ENCODE results near the gene TM9SF3.
A peak's percentile ranks its signal among the peaks of the same experiment; 100 is the strongest.

The TM9SF3 gene

DNA sequence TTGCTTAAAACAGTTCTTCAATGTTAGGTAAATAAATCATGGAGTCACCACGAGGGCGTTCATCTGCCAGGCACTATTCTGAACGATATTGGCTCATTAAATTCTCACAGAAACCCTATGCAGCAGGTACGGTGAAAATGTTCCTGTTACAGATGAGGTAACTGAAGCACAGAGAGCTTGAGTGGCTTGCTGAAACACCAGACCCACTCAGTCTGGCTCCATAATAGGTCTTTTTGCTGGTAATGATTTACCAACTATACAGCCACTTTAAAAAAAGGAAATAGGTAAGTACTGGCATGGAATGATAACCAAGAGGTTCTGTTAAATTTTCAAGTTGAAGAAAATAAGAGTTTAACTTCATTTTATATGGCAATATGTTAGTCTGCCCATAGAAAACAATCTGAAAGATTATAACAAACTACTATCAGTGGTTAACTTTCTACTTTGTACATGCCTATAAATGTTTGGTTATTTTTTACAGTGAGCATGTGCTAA, 1.3 kb upstream of the TM9SF3 start:
- TF ChIP-seq YY1 (IDR thresholded peaks at IDR 0.05; ENCODE audit: insufficient read depth, insufficient read length) = no peak
- TF ChIP-seq SUZ12 (IDR thresholded peaks at IDR 0.05; ENCODE audit: extremely low read depth, insufficient read depth, insufficient read length) = no peak
- TF ChIP-seq ZNF274 (IDR thresholded peaks at IDR 0.05; ENCODE audit: low read depth, low read length) = no peak
- peaks cover 2% of the 10 kb centered on the region for H3K4me1 ChIP-seq (ENCODE audit: insufficient read depth, insufficient read length)
- H3K36me3 ChIP-seq (ENCODE audit: insufficient read depth, insufficient read length, low read length) = peaks cover 3% of the 10 kb centered on the region
- H3K9ac ChIP-seq (ENCODE audit: insufficient read length, low read depth) = peak overlapping the region; percentile 47
- H3K27me3 ChIP-seq (ENCODE audit: insufficient read depth, insufficient read length) = no peaks in the 10 kb centered on the region
- H3K4me3 ChIP-seq (ENCODE audit: insufficient read length, low read depth) = no peak overlapping the region
- H3K9me3 ChIP-seq (ENCODE audit: insufficient read depth, low read length) = no peaks in the 10 kb centered on the region; the same call in none of the 2 replicates
- no peak for DNase-seq (ENCODE audit: low read depth, low spot score)

GRCh38 chr10:96587264-96588059, 650 bp upstream of the TM9SF3 start:
- Histone ChIP-seq H3K9me3 (ENCODE audit: insufficient read depth, low read length) (no peaks in the 10 kb centered on the region), H3K36me3 (ENCODE audit: insufficient read depth, insufficient read length, low read length) (peaks cover 3% of the 10 kb centered on the region), H3K27me3 (ENCODE audit: insufficient read depth, insufficient read length) (no peaks in the 10 kb centered on the region), H3K9ac (ENCODE audit: insufficient read length, low read depth) (peak overlapping the region; percentile 93), H3K4me1 (ENCODE audit: insufficient read depth, insufficient read length) (peaks cover 2% of the 10 kb centered on the region), H3K4me3 (ENCODE audit: insufficient read length, low read depth) (peak overlapping the region; percentile 81)
- peak; percentile 20 for DNase-seq (ENCODE audit: low read depth, low spot score)
- TF ChIP-seq ZNF274 (IDR thresholded peaks at IDR 0.05; ENCODE audit: low read depth, low read length) = no peak
- TF ChIP-seq SUZ12 (IDR thresholded peaks at IDR 0.05; ENCODE audit: extremely low read depth, insufficient read depth, insufficient read length) = no peak
- TF ChIP-seq YY1 (IDR thresholded peaks at IDR 0.05; ENCODE audit: insufficient read depth, insufficient read length) = no peak

DNA sequence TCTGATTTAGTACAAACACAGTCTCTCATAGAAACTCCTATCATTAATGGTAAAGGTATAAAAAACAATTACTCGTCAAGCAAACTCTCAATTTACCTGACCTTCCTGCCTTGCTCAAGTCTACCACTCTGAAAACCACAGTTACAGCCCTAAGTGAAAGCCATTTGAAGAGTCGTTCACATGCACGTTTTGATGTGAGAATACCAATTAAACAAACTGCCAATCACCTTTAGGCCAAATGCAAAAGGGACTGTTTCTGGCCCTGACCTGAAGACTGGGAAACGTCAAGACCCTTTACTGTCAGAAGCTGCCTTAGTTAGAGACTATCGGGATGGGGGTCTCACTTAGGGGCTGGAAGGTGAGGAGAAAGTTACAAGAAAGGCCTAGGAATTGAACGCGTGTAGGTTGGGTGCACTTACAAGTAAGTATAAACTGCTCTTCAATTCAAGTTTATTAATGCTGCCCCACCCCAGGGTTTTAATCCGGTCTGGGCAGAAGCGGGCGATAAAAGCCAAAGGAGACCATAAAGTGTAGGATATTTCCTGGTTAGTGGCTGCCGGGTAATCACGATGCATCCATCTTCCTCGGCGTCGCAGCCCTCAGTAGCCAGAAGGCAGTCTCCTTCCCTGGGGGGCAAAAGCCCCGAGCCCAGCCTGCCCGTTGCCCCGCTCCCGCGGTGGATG, 935 bp downstream of the TM9SF3 start:
- H3K4me1 ChIP-seq (ENCODE audit: insufficient read depth, insufficient read length) = peaks cover 2% of the 10 kb centered on the region
- H3K9me3 ChIP-seq (ENCODE audit: insufficient read depth, low read length) = no peaks in the 10 kb centered on the region
- no peak for TF ChIP-seq ZNF274 (IDR thresholded peaks at IDR 0.05; ENCODE audit: low read depth, low read length)
- no peak for TF ChIP-seq YY1 (IDR thresholded peaks at IDR 0.05; ENCODE audit: insufficient read depth, insufficient read length)
- TF ChIP-seq SUZ12 (IDR thresholded peaks at IDR 0.05; ENCODE audit: extremely low read depth, insufficient read depth, insufficient read length) = no peak
- peak overlapping the region; percentile 81 for H3K4me3 ChIP-seq (ENCODE audit: insufficient read length, low read depth)
- no peak for DNase-seq (ENCODE audit: low read depth, low spot score)
- no peaks in the 10 kb centered on the region for H3K27me3 ChIP-seq (ENCODE audit: insufficient read depth, insufficient read length)
- H3K9ac ChIP-seq (ENCODE audit: insufficient read length, low read depth) = peak overlapping the region; percentile 93
- peaks cover 3% of the 10 kb centered on the region for H3K36me3 ChIP-seq (ENCODE audit: insufficient read depth, insufficient read length, low read length)

DNA sequence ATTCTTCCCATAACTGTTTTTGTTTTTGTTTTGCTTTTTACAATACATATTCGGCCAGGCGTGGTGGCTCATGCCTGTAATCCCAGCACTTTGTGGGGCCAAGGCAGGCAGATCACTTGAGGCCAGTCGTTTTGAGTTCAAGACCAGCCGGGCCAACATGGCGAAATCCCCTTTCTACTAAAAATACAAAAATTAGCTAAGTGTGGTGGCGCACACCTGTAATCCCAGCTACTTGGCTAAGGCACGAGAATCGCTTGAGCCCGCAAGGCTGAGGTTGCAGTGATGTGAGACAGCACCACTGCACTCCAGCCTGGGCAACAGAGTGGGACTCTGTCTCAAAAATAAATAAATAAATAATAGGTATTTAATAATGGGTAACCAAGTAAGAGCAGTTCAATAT, 2.3 kb downstream of the TM9SF3 start:
- Histone ChIP-seq H3K4me1 (ENCODE audit: insufficient read depth, insufficient read length) (peaks cover 2% of the 10 kb centered on the region), H3K36me3 (ENCODE audit: insufficient read depth, insufficient read length, low read length) (peaks cover 3% of the 10 kb centered on the region), H3K9me3 (ENCODE audit: insufficient read depth, low read length) (no peaks in the 10 kb centered on the region), H3K9ac (ENCODE audit: insufficient read length, low read depth) (no peak overlapping the region), H3K27me3 (ENCODE audit: insufficient read depth, insufficient read length) (no peaks in the 10 kb centered on the region), H3K4me3 (ENCODE audit: insufficient read length, low read depth) (no peak overlapping the region)
- DNase-seq (ENCODE audit: low read depth, low spot score) = no peak
- TF ChIP-seq SUZ12 (IDR thresholded peaks at IDR 0.05; ENCODE audit: extremely low read depth, insufficient read depth, insufficient read length) (no peak), YY1 (IDR thresholded peaks at IDR 0.05; ENCODE audit: insufficient read depth, insufficient read length) (no peak)

- Histone ChIP-seq H3K36me3 (ENCODE audit: insufficient read depth, insufficient read length, low read length) (peaks cover 3% of the 10 kb centered on the region), H3K4me1 (ENCODE audit: insufficient read depth, insufficient read length) (peaks cover 2% of the 10 kb centered on the region), H3K9me3 (ENCODE audit: insufficient read depth, low read length) (no peaks in the 10 kb centered on the region), H3K9ac (ENCODE audit: insufficient read length, low read depth) (no peak overlapping the region), H3K27me3 (ENCODE audit: insufficient read depth, insufficient read length) (no peaks in the 10 kb centered on the region), H3K4me3 (ENCODE audit: insufficient read length, low read depth) (no peak overlapping the region)
- TF ChIP-seq ZNF274 (IDR thresholded peaks at IDR 0.05; ENCODE audit: low read depth, low read length) (no peak), SUZ12 (IDR thresholded peaks at IDR 0.05; ENCODE audit: extremely low read depth, insufficient read depth, insufficient read length) (no peak), YY1 (IDR thresholded peaks at IDR 0.05; ENCODE audit: insufficient read depth, insufficient read length) (no peak)
- DNase-seq (ENCODE audit: low read depth, low spot score) = no peak
These were observed 2.8 kb downstream of the TM9SF3 start for GRCh38 chr10:96584035-96584434.

- TF ChIP-seq ZNF274 (IDR thresholded peaks at IDR 0.05; ENCODE audit: low read depth, low read length) (no peak), YY1 (IDR thresholded peaks at IDR 0.05; ENCODE audit: insufficient read depth, insufficient read length) (no peak), SUZ12 (IDR thresholded peaks at IDR 0.05; ENCODE audit: extremely low read depth, insufficient read depth, insufficient read length) (no peak)
- H3K4me1 ChIP-seq (ENCODE audit: insufficient read depth, insufficient read length) = no peaks in the 10 kb centered on the region
- H3K36me3 ChIP-seq (ENCODE audit: insufficient read depth, insufficient read length, low read length) = peaks cover 24% of the 10 kb centered on the region
- H3K9ac ChIP-seq (ENCODE audit: insufficient read length, low read depth) = no peak overlapping the region
- no peaks in the 10 kb centered on the region for H3K27me3 ChIP-seq (ENCODE audit: insufficient read depth, insufficient read length)
- DNase-seq (ENCODE audit: low read depth, low spot score) = no peak
- no peak overlapping the region for H3K4me3 ChIP-seq (ENCODE audit: insufficient read length, low read depth)
- H3K9me3 ChIP-seq (ENCODE audit: insufficient read depth, low read length) = no peaks in the 10 kb centered on the region
These were observed 7.7 kb downstream of the TM9SF3 start for GRCh38 chr10:96579133-96579532.

DNA sequence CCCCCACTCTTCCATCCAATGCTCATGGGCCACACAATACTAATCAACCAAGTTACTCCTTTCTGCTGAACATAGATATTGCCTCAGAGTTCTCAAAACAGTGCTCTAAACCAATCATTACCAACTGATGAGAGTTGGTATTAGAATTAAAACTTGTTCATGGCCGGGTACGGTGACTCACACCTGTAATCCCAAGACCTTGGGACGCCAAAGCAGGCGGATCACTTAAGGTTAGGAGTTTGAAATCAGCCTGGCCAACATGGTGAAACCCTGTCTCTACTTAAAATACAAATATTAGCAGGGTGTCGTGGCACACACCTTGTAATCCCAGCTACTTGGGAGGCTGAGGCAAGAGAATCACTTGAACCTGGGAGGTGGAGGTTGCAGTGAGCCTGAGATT, 8.2 kb downstream of the TM9SF3 start:
- H3K36me3 ChIP-seq (ENCODE audit: insufficient read depth, insufficient read length, low read length) = peaks cover 24% of the 10 kb centered on the region
- no peak for DNase-seq (ENCODE audit: low read depth, low spot score)
- no peaks in the 10 kb centered on the region for H3K4me1 ChIP-seq (ENCODE audit: insufficient read depth, insufficient read length)

More for the DNA sequence above, 8.2 kb downstream of the TM9SF3 start:
- TF ChIP-seq YY1 (IDR thresholded peaks at IDR 0.05; ENCODE audit: insufficient read depth, insufficient read length) (no peak), ZNF274 (IDR thresholded peaks at IDR 0.05; ENCODE audit: low read depth, low read length) (no peak), SUZ12 (IDR thresholded peaks at IDR 0.05; ENCODE audit: extremely low read depth, insufficient read depth, insufficient read length) (no peak)
- H3K27me3 ChIP-seq (ENCODE audit: insufficient read depth, insufficient read length) = no peaks in the 10 kb centered on the region
- H3K9ac ChIP-seq (ENCODE audit: insufficient read length, low read depth) = no peak overlapping the region
- no peak overlapping the region for H3K4me3 ChIP-seq (ENCODE audit: insufficient read length, low read depth)
- H3K9me3 ChIP-seq (ENCODE audit: insufficient read depth, low read length) = no peaks in the 10 kb centered on the region

Measured in NT2/D1 (cell line).